ENCODE results near the gene PRKAG3. TPM values are rescaled to one million over a fixed set of nuclear protein-coding genes. Genes with fewer than 3 reads are reported as not detected.

Gene PRKAG3
- total RNA-seq, 3 donors from 2014 or later (not counting 1 experiment from before 2014, with no cell fraction given) = not detected

DNA sequence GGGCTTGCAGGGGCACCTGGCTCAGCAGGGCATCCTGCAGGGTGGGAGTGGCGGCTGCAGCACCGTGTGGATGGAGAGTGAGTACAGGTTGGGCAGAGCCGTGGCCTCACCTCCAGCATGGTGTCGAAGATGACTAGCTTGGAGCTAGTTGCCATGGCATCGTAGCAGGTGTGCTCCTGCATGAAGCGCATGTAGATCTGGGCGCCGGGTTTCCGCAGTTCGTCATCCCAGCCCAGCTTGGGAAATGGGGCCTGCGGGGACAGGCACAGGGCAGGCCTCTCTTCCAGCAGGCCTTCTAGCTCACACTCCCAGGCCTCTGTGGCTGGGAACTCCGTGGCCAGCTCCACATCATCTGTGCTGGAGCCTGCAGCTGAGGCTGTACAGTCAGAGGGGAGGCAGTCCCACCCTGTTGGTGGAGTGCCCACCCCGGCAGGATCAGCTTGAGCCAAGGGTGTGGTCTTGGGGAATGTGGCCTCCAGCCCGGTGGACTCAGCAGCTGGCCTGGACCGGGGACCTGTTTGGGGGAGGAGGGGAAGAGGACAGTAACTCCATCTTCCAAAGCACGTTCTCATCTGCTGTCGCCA lies 1.6 kb downstream of the PRKAG3 start:
- DNase-seq = no peak
- H3K9me3 Mint-ChIP-seq = no peaks in the 10 kb centered on the region
- intact Hi-C loops (cut with micrococcal nuclease) = no loop called here
- peaks cover 26 to 27% of the 10 kb centered on the region in 2 donors for H3K27me3 Mint-ChIP-seq (ENCODE audit: low read depth in 2 of 2)
- Histone ChIP-seq H3K27me3 (ENCODE audit: control insufficient read depth, insufficient read depth, low read length) (no peaks in the 10 kb centered on the region), H3K36me3 (ENCODE audit: control insufficient read depth, insufficient read depth, low read length) (no peaks in the 10 kb centered on the region), H3K4me3 (ENCODE audit: low read length) (no peak overlapping the region), H3K4me1 (ENCODE audit: control insufficient read depth, insufficient read depth, low read length) (no peaks in the 10 kb centered on the region), H3K27ac (ENCODE audit: low read length) (no peak overlapping the region), H3K9me3 (ENCODE audit: control insufficient read depth, insufficient read depth, low read length) (no peaks in the 10 kb centered on the region)
- TF ChIP-seq, protein P1, sequence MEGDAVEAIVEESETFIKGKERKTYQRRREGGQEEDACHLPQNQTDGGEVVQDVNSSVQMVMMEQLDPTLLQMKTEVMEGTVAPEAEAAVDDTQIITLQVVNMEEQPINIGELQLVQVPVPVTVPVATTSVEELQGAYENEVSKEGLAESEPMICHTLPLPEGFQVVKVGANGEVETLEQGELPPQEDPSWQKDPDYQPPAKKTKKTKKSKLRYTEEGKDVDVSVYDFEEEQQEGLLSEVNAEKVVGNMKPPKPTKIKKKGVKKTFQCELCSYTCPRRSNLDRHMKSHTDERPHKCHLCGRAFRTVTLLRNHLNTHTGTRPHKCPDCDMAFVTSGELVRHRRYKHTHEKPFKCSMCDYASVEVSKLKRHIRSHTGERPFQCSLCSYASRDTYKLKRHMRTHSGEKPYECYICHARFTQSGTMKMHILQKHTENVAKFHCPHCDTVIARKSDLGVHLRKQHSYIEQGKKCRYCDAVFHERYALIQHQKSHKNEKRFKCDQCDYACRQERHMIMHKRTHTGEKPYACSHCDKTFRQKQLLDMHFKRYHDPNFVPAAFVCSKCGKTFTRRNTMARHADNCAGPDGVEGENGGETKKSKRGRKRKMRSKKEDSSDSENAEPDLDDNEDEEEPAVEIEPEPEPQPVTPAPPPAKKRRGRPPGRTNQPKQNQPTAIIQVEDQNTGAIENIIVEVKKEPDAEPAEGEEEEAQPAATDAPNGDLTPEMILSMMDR (IDR thresholded peaks at IDR 0.05) = no peak
- WGBS (ENCODE audit: insufficient coverage) = 86% methylated on average over 17 of the region's 17 CpGs
- no peak for ATAC-seq
- H3K4me3 Mint-ChIP-seq = no peak overlapping the region
- H3K36me3 Mint-ChIP-seq = no peaks in the 10 kb centered on the region
- no peaks in the 10 kb centered on the region for H3K4me1 Mint-ChIP-seq
- H3K27ac Mint-ChIP-seq = no peak overlapping the region

DNA sequence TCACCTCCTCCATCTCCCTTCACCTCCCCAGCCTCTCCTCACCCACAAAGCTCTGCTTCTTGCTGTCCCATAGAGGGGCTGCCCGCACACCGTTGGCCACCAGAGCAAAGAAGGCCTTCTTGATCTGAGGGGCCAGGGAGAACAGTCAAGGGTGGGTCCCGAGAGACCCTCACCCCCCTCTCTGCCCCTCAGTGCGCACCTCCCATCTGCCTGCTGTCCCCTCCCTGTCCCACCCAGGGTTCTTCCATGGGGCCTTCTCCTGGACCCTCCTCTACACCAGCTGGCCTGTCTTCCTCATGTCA lies 3.2 kb downstream of the PRKAG3 start:
- intact Hi-C loops (cut with micrococcal nuclease) = no loop called here
- Mint-ChIP-seq H3K4me3 (no peak overlapping the region), H3K27ac (no peak overlapping the region), H3K36me3 (no peaks in the 10 kb centered on the region), H3K27me3 (ENCODE audit: low read depth in 2 of 2) (peaks cover 13 to 24% of the 10 kb centered on the region in 2 donors), H3K9me3 (no peaks in the 10 kb centered on the region), H3K4me1 (no peaks in the 10 kb centered on the region)
- ATAC-seq (no peak), DNase-seq (no peak)
- WGBS (ENCODE audit: insufficient coverage) = 96% methylated on average over 4 of the region's 4 CpGs
- TF ChIP-seq, protein P1 (IDR thresholded peaks at IDR 0.05) = no peak
- Histone ChIP-seq H3K27me3 (ENCODE audit: control insufficient read depth, insufficient read depth, low read length) (no peaks in the 10 kb centered on the region), H3K9me3 (ENCODE audit: control insufficient read depth, insufficient read depth, low read length) (no peaks in the 10 kb centered on the region), H3K4me1 (ENCODE audit: control insufficient read depth, insufficient read depth, low read length) (no peaks in the 10 kb centered on the region), H3K4me3 (ENCODE audit: low read length) (no peak overlapping the region), H3K36me3 (ENCODE audit: control insufficient read depth, insufficient read depth, low read length) (no peaks in the 10 kb centered on the region), H3K27ac (ENCODE audit: low read length) (no peak overlapping the region)

DNA sequence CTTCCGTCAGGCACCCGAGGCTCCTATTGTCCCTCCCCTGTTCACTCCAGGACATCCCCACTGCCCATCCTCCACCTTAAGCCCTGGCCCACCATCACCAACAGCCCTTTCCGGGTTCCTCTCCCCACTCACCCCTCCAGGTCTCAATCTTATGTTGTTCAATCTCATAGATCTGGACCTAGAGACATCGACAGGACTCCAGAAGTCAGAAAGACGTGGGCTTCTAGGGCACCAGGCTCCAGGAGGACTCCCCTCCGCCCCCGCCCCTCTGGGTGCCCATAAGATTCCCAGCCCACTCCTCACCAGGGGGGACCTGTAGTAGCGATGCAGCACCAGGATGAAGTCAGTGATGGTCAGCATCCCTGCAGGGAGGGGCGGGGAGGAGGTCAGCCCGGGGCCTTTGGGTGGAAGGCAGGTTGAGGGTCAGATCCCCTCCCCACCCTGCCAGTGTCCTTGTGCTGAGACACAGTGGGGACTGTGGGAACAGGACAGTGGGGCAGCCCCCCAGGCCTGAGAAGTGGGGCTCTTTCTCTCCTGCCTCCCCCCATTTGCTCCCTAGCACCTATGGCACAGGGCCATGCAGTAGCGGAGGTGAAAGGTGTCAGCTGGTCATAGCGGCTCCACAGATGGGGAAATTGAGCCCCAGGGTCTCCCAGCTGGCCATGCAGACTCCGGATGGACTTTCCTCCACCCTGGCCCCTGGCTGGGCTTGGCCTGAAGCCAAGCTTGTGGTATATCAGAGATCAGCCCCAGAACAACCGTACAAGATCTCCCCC lies 3.7 kb downstream of the PRKAG3 start:
- DNase-seq (no peak), ATAC-seq (no peak)
- H3K9me3 Mint-ChIP-seq = no peaks in the 10 kb centered on the region
- no peaks in the 10 kb centered on the region for H3K4me1 Mint-ChIP-seq
- Histone ChIP-seq H3K27me3 (ENCODE audit: control insufficient read depth, insufficient read depth, low read length) (no peaks in the 10 kb centered on the region), H3K4me1 (ENCODE audit: control insufficient read depth, insufficient read depth, low read length) (no peaks in the 10 kb centered on the region), H3K36me3 (ENCODE audit: control insufficient read depth, insufficient read depth, low read length) (no peaks in the 10 kb centered on the region), H3K27ac (ENCODE audit: low read length) (no peak overlapping the region), H3K4me3 (ENCODE audit: low read length) (no peak overlapping the region), H3K9me3 (ENCODE audit: control insufficient read depth, insufficient read depth, low read length) (no peaks in the 10 kb centered on the region)
- intact Hi-C loops (cut with micrococcal nuclease) = no loop called here
- TF ChIP-seq, protein P1 (IDR thresholded peaks at IDR 0.05) = no peak
- no peak overlapping the region for H3K4me3 Mint-ChIP-seq
- H3K27me3 Mint-ChIP-seq (ENCODE audit: low read depth in 2 of 2) = peaks cover 9 to 21% of the 10 kb centered on the region in 2 donors
- no peak overlapping the region for H3K27ac Mint-ChIP-seq
- WGBS (ENCODE audit: insufficient coverage) = 72% methylated on average over 14 of the region's 14 CpGs
- no peaks in the 10 kb centered on the region for H3K36me3 Mint-ChIP-seq

Data from natural killer cell (primary cell).